AG10803 (cell line): ENCODE measurements around the gene NELL1.

Experiments
- DNase-seq: peaks from one replicate; pipeline ENCODE4 v3.0.0; 2010; ENCODE audit warnings: low read depth
- H3K4me3 ChIP-seq: 2 replicates; pipeline ENCODE4 v1.5.1; 2011; ENCODE audit warnings: mild to moderate bottlenecking, low read length, control low read depth
- TF ChIP-seq, protein P1 (sequence below): conservative IDR thresholded peaks from 2 replicates; pipeline ENCODE4 v1.5.1; 2011; ENCODE audit warnings: mild to moderate bottlenecking, low read length, control low read depth, inconsistent platforms

The NELL1 gene

GRCh38 chr11:21476588-21476987 lies 807.2 kb downstream of the NELL1 start:
- no peak overlapping the region for H3K4me3 ChIP-seq
- DNase-seq: no peak
- TF ChIP-seq, protein P1, sequence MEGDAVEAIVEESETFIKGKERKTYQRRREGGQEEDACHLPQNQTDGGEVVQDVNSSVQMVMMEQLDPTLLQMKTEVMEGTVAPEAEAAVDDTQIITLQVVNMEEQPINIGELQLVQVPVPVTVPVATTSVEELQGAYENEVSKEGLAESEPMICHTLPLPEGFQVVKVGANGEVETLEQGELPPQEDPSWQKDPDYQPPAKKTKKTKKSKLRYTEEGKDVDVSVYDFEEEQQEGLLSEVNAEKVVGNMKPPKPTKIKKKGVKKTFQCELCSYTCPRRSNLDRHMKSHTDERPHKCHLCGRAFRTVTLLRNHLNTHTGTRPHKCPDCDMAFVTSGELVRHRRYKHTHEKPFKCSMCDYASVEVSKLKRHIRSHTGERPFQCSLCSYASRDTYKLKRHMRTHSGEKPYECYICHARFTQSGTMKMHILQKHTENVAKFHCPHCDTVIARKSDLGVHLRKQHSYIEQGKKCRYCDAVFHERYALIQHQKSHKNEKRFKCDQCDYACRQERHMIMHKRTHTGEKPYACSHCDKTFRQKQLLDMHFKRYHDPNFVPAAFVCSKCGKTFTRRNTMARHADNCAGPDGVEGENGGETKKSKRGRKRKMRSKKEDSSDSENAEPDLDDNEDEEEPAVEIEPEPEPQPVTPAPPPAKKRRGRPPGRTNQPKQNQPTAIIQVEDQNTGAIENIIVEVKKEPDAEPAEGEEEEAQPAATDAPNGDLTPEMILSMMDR: no peak

DNA sequence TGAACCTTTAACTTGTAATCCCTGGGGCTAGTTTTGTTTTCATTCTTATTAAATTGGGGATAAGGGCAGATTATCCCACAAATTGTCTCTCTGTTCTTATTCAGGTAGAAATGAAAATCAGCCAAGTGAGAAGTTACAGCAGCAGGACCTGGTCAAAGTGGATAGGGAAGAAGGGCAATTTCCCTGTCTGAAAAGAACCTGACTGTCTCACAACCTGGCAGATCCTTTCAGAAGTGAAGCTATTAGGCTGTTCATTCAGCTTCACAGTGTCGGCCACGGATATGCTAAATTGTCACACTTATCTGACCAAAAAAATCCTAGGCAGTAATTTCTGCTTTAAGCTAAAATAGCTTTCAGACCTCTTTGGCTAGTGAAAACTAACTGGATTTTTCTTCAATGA lies 810.9 kb downstream of the NELL1 start:
- TF ChIP-seq, protein P1: no peak
- H3K4me3 ChIP-seq: no peak overlapping the region
- DNase-seq: no peak

DNA sequence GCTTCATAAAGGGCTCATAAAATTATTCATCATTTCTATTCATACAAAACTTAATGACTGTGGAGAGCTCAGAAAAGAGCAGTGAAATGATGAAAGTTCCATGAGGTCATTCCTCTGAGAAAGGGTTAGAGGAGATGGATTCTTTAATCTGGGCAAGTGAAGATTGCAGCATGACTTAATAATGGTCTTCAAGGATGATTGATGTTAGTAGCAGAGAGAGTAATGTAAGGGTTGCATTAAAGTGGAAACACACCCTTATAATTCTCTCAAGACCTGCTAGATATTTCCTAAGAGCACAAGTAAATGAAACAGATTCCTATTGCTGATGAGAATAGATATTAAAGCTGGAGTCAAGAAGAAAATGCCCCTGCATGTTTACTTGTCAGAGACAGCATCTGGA lies 811.9 kb downstream of the NELL1 start:
- no peak overlapping the region for H3K4me3 ChIP-seq
- DNase-seq: no peak

DNA sequence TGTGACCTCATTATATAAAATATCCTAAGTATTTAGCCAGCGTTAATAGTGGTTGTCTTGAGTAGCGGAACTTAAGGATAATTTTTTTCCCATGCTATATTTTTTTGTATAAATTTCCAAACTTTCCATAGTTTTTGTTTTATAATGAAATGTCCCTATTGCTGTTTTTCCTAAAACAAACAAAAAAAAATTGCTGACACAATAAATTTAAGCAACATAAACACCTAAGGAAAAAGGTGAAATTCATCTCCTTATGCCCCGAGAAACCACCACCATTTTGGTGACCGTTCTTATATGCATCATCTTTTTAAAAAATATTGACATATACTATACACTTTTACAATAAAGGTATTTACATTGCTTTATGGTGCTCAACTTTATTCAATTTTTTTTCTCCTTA lies 814.7 kb downstream of the NELL1 start:
- H3K4me3 ChIP-seq: no peak overlapping the region
- TF ChIP-seq, protein P1: no peak
- no peak for DNase-seq

More for the DNA sequence above, 811.9 kb downstream of the NELL1 start:
- TF ChIP-seq, protein P1: no peak

DNA sequence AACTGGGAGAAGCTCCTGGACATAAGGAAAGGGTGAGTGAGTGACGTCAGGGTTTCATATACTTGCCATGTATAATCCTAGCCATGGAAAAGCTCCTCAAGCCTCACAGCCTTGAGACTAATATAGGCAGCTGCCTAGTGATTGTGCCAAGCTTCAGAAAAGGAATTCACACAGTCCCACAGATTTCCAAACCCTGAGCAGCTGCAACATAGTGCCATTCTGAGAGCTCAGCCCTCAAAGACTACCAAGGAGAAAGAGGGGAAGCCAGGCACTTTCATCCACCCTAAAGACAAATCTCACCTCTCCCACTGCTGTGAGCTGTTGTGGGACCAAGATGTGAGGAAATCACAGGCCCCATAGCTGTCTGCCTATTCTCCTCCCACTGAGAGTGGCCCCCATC lies 815.6 kb downstream of the NELL1 start:
- TF ChIP-seq, protein P1: no peak
- no peak for DNase-seq
- no peak overlapping the region for H3K4me3 ChIP-seq

DNA sequence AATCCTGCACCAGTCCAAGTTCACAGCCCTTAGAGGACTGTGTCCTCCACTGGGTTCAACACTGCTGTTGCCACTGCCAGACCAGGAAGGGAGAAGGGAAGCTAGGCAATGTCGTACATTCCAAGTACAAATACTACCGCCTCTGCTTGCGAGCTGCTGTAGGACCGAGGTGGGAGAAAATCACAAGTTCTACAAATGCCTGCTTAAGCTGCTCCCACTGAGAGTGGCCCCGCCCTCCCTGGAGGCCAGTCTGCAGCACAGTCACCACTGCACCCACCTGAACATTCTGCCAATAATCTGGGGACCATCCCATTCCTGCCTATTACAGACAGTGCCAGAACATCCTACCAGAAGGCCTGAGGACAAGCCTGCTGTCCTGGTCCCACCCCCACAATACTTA lies 816.0 kb downstream of the NELL1 start:
- no peak overlapping the region for H3K4me3 ChIP-seq
- TF ChIP-seq, protein P1: no peak
- DNase-seq: no peak

DNA sequence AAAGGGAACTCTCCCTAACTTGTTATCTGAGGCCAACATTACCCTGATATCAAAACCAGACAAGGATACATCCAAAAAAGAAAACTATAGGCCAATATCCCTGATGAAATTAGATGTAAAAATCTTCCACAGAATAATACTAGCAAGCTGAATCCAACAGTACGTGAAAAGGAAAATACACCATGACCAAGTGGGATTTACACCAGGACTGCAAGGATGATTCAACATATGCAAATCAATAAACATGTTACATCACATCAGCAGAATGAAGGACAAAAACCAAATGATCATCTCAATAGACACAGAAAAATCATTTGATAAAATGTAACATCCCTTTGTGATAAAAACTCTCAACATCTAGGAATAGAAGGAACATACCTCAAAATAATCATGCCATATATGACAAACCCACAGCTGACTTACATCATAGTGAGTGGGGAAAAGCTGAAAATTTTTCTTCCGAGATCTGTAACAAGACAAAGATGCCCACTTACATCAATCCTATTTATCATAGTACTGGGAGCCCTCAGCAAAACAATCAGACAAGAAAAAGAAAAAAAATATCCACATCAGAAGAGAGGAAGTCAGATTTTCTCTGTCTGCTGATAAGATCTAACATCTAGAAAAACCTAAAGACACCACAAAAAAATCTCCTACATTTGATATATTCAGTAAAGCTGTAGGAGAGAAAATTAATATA lies 820.2 kb downstream of the NELL1 start:
- H3K4me3 ChIP-seq: no peak overlapping the region
- TF ChIP-seq, protein P1: no peak
- no peak for DNase-seq
